Measurements from ENCODE around the gene SH3BP4. TPM values are rescaled to one million over a fixed set of nuclear protein-coding genes. Genes with fewer than 3 reads are reported as not detected.

Gene SH3BP4, protein sequence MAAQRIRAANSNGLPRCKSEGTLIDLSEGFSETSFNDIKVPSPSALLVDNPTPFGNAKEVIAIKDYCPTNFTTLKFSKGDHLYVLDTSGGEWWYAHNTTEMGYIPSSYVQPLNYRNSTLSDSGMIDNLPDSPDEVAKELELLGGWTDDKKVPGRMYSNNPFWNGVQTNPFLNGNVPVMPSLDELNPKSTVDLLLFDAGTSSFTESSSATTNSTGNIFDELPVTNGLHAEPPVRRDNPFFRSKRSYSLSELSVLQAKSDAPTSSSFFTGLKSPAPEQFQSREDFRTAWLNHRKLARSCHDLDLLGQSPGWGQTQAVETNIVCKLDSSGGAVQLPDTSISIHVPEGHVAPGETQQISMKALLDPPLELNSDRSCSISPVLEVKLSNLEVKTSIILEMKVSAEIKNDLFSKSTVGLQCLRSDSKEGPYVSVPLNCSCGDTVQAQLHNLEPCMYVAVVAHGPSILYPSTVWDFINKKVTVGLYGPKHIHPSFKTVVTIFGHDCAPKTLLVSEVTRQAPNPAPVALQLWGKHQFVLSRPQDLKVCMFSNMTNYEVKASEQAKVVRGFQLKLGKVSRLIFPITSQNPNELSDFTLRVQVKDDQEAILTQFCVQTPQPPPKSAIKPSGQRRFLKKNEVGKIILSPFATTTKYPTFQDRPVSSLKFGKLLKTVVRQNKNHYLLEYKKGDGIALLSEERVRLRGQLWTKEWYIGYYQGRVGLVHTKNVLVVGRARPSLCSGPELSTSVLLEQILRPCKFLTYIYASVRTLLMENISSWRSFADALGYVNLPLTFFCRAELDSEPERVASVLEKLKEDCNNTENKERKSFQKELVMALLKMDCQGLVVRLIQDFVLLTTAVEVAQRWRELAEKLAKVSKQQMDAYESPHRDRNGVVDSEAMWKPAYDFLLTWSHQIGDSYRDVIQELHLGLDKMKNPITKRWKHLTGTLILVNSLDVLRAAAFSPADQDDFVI
- total RNA-seq (2021), result 19.5 and 19.9 TPM in 2 replicates
- Bru-seq, nascent RNA, result percentile 64 among the genes with signal in this experiment
- percentile 61 among the genes with signal in this experiment for BruChase-seq, experiment 1, labeled RNA remaining after a 2-hour chase
- percentile 62 among the genes with signal in this experiment for BruChase-seq, experiment 2, labeled RNA remaining after a 6-hour chase
- long read RNA-seq, full-length matches to known transcripts, result 18 of 39 reads
- long read RNA-seq, partial matches to known transcripts, result 18 of 39 reads
- long read RNA-seq, other reads (novel, unspliced or antisense), result 3 of 39 reads

DNA sequence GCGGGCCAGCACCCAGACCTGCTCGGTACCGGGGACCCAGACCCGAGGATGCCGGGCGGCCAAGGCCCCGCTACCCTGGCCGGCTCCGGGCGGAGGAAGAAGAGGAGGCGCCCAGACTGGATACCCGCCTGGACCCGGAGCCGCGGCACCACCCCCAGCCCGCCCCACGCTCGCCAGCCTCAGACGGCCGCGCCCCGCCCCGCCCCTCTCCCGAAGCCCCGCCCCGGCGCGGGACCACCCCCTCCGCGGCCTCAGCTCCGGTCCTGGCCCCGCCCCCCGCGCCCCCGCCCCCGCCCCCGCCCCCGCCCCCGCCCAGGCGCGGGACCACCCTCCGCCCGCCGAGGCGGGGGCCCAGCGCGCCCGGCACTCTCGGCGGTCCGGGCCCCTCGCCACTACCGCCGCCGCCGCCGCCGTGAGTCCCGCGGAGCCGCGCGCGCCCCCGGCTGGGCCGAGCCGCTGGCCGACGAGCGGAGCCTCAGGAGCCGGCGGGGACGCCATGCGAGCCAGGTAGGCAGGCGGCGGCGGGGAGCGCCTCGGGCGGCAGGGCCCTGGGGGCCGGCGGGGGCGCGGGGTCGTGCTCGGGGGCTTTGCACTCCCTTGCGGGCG, at the start of gene SH3BP4:
Gene SH3BP4, plus strand, starts transcription at position 354 of the 606 bp plus-strand sequence. CDS start 82,986 bp downstream, outside the sequence.
- Histone ChIP-seq H3K9me3 (ENCODE audit: low read depth, low read length, poor library complexity, severe bottlenecking) (no peaks in the 10 kb centered on the region), H3K27me3 (replicated peaks; ENCODE audit: insufficient read depth, low read depth, low read length, poor library complexity) (no peaks in the 10 kb centered on the region), H3K4me3 (ENCODE audit: low read depth, low read length, poor library complexity, severe bottlenecking) (peak within 1 kb of the TSS; percentile 95), H3K4me1 (ENCODE audit: insufficient read depth, low read length, poor library complexity, severe bottlenecking) (peaks cover 36% of the 10 kb centered on the region), H3K36me3 (ENCODE audit: insufficient read depth, low read length, poor library complexity, severe bottlenecking) (no peaks in the 10 kb centered on the region), H3K27ac (ENCODE audit: low read depth, low read length, poor library complexity, severe bottlenecking) (peak within 1 kb of the TSS; percentile 76)
- ChIA-PET CTCF (no interaction called here), POLR2A (ENCODE audit: low non-redundant PET) (no interaction called here)
- BruUV-seq (replicated peaks), result no TSS peak
- DNase-seq (ENCODE audit: low spot score), result peak; percentile 79
- intact Hi-C loops (cut with micrococcal nuclease; ENCODE audit: unreplicated experiment), result no loop called here
- TF ChIP-seq EZH2 (IDR thresholded peaks at IDR 0.05; ENCODE audit: borderline replicate concordance, low read depth, low read length, poor library complexity, severe bottlenecking), result no peak

DNA sequence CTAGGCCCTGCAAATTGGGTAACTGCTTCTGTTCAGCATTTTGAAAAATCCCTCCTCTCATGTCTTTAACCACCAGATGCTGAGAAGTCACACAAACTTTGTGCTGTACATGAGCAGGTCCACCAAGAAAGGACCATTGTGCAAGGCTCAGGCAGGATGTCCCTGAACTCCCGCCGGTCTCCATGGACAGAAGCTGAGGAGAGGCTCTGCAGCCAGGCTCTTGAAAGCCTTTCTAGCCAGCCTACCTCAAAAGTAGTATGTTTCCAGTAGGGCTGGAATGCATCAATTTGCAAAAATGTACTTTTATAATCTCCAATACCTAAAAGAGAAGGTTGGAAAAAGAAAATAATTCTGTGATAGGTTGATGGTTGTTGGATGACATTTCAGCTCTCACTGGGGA, 47.0 kb upstream of the SH3BP4 start:
- Histone ChIP-seq H3K27ac (ENCODE audit: low read depth, low read length, poor library complexity, severe bottlenecking) (no peak overlapping the region), H3K4me3 (ENCODE audit: low read depth, low read length, poor library complexity, severe bottlenecking) (no peak overlapping the region), H3K9me3 (ENCODE audit: low read depth, low read length, poor library complexity, severe bottlenecking) (no peaks in the 10 kb centered on the region), H3K27me3 (replicated peaks; ENCODE audit: insufficient read depth, low read depth, low read length, poor library complexity) (no peaks in the 10 kb centered on the region), H3K4me1 (ENCODE audit: insufficient read depth, low read length, poor library complexity, severe bottlenecking) (peaks cover 9% of the 10 kb centered on the region), H3K36me3 (ENCODE audit: insufficient read depth, low read length, poor library complexity, severe bottlenecking) (no peaks in the 10 kb centered on the region)
- ChIA-PET CTCF (no interaction called here), POLR2A (ENCODE audit: low non-redundant PET) (no interaction called here)
- BruUV-seq (replicated peaks), result no TSS peak
- TF ChIP-seq, protein P1, sequence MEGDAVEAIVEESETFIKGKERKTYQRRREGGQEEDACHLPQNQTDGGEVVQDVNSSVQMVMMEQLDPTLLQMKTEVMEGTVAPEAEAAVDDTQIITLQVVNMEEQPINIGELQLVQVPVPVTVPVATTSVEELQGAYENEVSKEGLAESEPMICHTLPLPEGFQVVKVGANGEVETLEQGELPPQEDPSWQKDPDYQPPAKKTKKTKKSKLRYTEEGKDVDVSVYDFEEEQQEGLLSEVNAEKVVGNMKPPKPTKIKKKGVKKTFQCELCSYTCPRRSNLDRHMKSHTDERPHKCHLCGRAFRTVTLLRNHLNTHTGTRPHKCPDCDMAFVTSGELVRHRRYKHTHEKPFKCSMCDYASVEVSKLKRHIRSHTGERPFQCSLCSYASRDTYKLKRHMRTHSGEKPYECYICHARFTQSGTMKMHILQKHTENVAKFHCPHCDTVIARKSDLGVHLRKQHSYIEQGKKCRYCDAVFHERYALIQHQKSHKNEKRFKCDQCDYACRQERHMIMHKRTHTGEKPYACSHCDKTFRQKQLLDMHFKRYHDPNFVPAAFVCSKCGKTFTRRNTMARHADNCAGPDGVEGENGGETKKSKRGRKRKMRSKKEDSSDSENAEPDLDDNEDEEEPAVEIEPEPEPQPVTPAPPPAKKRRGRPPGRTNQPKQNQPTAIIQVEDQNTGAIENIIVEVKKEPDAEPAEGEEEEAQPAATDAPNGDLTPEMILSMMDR (conservative IDR thresholded peaks at IDR 0.05; ENCODE audit: low read depth, low read length), result no peak
- TF ChIP-seq EZH2 (IDR thresholded peaks at IDR 0.05; ENCODE audit: borderline replicate concordance, low read depth, low read length, poor library complexity, severe bottlenecking), result no peak
- DNase-seq (ENCODE audit: low spot score), result no peak
- intact Hi-C loops (cut with micrococcal nuclease; ENCODE audit: unreplicated experiment), result no loop called here

DNA sequence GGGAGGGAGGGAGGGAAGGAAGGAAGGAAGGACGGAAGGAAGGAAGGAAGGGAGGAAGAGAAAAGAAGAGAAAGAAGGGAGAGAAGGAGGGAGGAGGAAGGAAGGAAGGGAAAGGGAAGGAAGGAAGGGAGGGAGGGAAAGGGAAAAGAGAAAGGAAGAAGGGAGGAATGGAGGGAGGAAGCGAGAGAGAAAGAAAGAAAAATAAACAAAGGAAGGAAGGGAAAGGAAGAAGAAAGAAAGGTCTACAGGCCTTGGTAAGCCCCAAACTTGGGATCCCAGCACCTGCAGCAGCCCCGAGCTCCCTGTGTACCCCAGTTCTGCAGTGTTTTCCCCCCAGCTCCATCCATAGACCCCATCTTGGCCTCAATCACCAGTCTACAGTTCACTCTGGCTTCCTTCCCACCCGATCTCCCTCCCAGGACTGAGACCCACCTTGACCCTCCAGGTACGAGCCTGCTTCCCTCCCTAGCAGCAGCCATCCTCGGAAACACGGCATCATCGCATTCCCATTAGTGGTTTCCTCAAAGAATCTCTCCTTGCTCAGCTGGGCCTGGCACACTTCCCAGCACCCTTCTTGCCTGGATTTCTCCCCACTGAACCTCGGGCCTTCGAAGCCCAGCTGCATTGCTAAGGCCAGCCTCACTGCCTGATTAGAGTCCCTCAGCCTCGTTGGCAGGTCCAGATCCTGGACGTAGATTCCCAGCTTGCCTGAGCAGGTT, 46.1 kb upstream of the SH3BP4 start:
- no TSS peak for BruUV-seq (replicated peaks)
- TF ChIP-seq EZH2 (IDR thresholded peaks at IDR 0.05; ENCODE audit: borderline replicate concordance, low read depth, low read length, poor library complexity, severe bottlenecking), result no peak
- TF ChIP-seq, protein P1 (conservative IDR thresholded peaks at IDR 0.05; ENCODE audit: low read depth, low read length), result no peak
- CTCF ChIA-PET, result no interaction called here
- Histone ChIP-seq H3K27ac (ENCODE audit: low read depth, low read length, poor library complexity, severe bottlenecking) (no peak overlapping the region), H3K4me3 (ENCODE audit: low read depth, low read length, poor library complexity, severe bottlenecking) (no peak overlapping the region), H3K9me3 (ENCODE audit: low read depth, low read length, poor library complexity, severe bottlenecking) (no peaks in the 10 kb centered on the region), H3K36me3 (ENCODE audit: insufficient read depth, low read length, poor library complexity, severe bottlenecking) (no peaks in the 10 kb centered on the region), H3K27me3 (replicated peaks; ENCODE audit: insufficient read depth, low read depth, low read length, poor library complexity) (no peaks in the 10 kb centered on the region), H3K4me1 (ENCODE audit: insufficient read depth, low read length, poor library complexity, severe bottlenecking) (peaks cover 9% of the 10 kb centered on the region)
- intact Hi-C loops (cut with micrococcal nuclease; ENCODE audit: unreplicated experiment), result no loop called here
- POLR2A ChIA-PET (ENCODE audit: low non-redundant PET), result no interaction called here
- DNase-seq (ENCODE audit: low spot score), result peak; percentile 16
